Measurements from ENCODE around the gene RER1.

Gene RER1

DNA sequence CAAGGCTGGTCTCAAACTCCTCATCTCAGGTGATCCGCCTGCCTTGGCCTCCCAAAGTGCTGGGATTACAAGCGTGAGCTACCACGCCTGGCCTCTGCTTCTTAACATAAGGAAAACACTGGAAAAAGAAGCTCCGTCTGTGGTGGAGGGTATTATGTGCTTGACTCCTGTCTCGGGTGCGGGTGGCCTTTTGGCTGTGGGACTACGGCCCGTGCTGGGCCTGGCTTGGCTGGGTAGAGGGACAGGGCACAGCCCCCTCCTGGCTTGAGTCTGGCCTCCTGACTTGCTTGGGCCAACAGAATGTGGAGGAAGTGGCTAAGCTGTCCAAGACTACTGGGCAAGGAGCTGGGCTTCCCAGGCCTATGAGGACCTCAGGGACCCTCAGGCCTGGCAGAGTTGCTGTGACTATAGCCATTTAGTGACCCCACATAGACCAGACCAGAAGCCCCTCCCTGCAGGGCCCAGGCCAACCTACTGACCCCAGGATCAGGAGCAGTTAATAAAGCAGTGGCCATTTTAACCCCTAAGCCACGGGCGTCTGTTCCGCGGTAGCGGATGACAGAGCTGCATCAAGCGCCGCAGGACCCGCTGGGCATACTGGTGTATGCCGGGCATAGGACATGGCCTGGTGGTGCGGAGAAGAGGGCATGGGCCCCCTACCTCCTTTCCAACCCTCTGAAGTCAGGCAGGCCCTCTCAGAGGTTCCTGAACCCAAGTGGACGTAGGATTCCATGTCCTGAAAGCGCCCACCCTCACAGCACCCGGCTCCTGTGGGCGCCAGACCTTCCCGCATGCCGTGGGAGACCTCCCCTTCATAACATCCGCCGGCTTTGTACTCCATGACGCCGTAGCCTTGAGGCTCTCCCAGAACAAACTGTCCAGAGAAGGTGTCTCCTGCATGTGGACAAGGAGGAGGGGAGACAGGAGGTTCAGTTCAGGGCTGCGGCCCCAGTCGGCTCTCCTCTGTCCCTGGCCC lies 4.7 kb upstream of the RER1 start:
- DNase-seq (ENCODE audit: low spot score in 2 of 2) (no peak), ATAC-seq (ENCODE audit: low read depth) (no peak)
- H3K4me3 Mint-ChIP-seq: no peak overlapping the region
- no peaks in the 10 kb centered on the region for H3K9me3 Mint-ChIP-seq
- H3K36me3 Mint-ChIP-seq: no peaks in the 10 kb centered on the region
- peaks cover 14% of the 10 kb centered on the region for H3K4me1 Mint-ChIP-seq
- H3K27me3 Mint-ChIP-seq: no peaks in the 10 kb centered on the region
- no peak overlapping the region for H3K27ac Mint-ChIP-seq

DNA sequence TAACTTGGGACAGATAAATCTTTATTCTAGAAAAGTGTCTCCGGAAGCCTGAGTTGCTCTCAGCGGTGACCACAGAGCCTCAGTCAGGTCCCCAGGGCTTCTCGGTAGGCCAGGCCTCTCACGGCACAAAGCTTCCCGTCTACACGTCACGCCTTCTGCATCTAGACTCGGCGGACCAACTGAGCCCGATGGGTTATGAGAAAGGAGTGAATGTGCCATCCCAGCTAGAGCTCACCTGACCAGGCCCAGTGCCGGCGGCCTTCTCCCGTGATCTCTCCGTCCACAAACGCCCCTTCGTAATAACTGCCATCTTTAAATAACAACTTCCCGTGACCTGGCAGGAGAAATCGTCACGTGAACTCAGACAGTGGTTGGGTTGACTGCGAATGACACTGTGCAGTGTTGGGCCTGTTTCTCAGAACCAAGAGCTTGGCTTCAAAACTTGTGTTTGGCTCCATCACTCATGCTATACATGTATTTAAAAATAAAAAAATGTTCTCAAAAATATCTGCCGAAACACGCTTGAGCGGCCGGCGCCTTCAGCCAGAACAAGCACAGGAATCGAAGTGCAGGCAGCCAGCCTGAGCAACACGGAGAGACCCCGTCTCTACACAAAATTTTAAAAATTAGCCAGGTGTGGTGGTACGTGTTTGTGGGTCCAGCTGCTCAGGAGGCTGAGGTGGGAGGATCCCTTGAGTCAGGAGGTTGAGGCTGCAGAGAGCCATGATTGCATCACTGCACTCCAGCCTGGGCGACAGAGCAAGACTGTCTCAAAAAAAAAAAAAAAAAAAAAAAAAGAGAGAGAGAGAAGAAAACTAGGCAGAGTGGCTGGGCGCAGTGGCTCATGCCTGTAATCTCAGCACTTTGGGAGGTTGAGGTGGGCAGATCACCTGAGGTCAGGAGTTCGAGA lies 3.4 kb upstream of the RER1 start:
- ATAC-seq (ENCODE audit: low read depth): peak; percentile 13

DNA sequence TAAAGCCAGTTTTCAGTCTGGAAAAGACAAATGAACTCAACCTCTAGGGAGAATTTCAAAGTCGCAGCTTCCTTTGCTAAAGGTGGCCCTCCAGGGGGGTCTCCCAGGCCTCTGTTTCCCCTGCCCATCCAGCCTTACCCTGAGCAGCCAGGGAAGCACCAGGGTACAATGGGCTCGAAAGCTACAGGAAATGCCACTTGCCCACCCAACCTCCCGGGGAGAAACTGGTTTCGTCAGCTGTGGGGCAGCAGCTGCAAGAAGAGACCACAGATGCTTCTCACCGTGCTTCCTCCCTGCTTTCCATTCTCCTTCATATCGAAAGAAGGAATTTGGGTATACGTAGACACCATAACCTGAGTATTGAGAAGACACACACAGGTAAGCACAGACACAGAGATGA lies 2.0 kb upstream of the RER1 start:
- H3K4me3 Mint-ChIP-seq: peak overlapping the region; percentile 90
- peaks cover 32% of the 10 kb centered on the region for H3K4me1 Mint-ChIP-seq
- ATAC-seq (ENCODE audit: low read depth): no peak
- H3K36me3 Mint-ChIP-seq: peaks cover 7% of the 10 kb centered on the region
- H3K27me3 Mint-ChIP-seq: no peaks in the 10 kb centered on the region
- no peaks in the 10 kb centered on the region for H3K9me3 Mint-ChIP-seq
- no peak for DNase-seq (ENCODE audit: low spot score in 2 of 2)
- H3K27ac Mint-ChIP-seq: peak overlapping the region; percentile 11

More for the DNA sequence above, 3.4 kb upstream of the RER1 start:
- peaks cover 2% of the 10 kb centered on the region for H3K36me3 Mint-ChIP-seq
- H3K4me1 Mint-ChIP-seq: peaks cover 25% of the 10 kb centered on the region
- no peaks in the 10 kb centered on the region for H3K27me3 Mint-ChIP-seq
- DNase-seq (ENCODE audit: low spot score in 2 of 2): peak in 1 of 2 donors; percentile 31
- peak overlapping the region; percentile 81 for H3K4me3 Mint-ChIP-seq
- H3K9me3 Mint-ChIP-seq: no peaks in the 10 kb centered on the region
- H3K27ac Mint-ChIP-seq: peak overlapping the region; percentile 93

DNA sequence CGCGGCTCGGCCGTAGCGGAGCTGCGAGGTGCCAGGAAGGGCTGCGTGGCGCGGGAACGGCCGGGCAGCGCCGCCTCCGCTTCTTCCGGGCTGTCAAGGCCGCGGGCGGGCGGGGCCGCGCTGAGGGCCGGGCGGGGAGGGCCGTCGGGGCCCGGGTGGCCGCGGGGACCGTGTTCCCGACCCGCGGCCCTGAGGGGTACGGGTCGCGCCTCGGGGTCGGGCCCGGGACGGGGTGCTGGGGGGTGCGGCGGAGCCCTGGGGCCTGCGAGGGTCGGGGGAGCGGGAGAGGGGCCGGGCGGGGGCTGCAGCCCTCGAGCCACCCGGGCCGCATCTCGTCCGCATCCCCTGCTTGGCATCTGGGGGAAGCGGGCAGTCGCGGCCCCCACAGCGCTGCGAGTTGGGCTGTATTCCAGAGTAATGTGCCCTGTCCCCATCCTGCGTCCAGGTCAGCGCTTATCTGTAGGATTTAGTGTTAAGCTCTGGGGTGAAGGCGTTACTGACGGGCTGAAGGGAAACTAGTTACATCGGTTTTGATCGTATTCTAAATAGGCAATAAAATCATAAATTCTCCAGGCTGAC lies 379 bp downstream of the RER1 start:
- DNase-seq (ENCODE audit: low spot score in 2 of 2) (no peak), ATAC-seq (ENCODE audit: low read depth) (peak; percentile 3)
- Mint-ChIP-seq H3K4me3 (peak overlapping the region; percentile 90), H3K36me3 (peaks cover 7% of the 10 kb centered on the region), H3K9me3 (no peaks in the 10 kb centered on the region), H3K27me3 (no peaks in the 10 kb centered on the region), H3K4me1 (peaks cover 36% of the 10 kb centered on the region), H3K27ac (peak overlapping the region; percentile 91)

- Mint-ChIP-seq H3K36me3 (peaks cover 7% of the 10 kb centered on the region), H3K9me3 (no peaks in the 10 kb centered on the region), H3K4me1 (peaks cover 36% of the 10 kb centered on the region), H3K4me3 (peak overlapping the region; percentile 76), H3K27me3 (no peaks in the 10 kb centered on the region), H3K27ac (peak overlapping the region; percentile 72)
- ATAC-seq (ENCODE audit: low read depth) (no peak), DNase-seq (ENCODE audit: low spot score in 2 of 2) (no peak)
Measured at GRCh38 chr1:2392686-2393085, 1.0 kb downstream of the RER1 start.

DNA sequence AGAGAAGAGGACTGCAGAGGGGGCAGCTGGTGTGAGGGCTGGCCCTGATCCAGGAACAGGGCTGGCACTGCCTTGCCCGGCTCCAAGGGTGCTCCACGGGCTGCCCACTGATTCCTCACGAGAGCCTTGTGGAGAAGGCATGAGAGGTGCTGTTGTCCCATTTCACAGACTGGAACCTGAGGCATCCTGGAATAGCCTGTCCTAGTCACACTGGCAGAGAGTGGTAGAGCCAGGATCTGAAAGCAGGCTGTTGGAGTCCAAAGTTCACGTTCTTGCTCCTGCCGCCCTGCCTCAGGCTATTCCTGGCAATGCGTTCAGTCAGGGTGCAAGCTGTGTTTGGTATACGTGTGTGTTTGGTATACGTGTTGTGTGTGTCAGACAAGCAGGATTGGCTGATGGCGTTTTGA lies 1.8 kb downstream of the RER1 start:
- H3K4me3 Mint-ChIP-seq: peak overlapping the region; percentile 11
- DNase-seq (ENCODE audit: low spot score in 2 of 2) (no peak), ATAC-seq (ENCODE audit: low read depth) (no peak)
- peaks cover 34% of the 10 kb centered on the region for H3K4me1 Mint-ChIP-seq
- H3K9me3 Mint-ChIP-seq: no peaks in the 10 kb centered on the region
- peak overlapping the region; percentile 72 for H3K27ac Mint-ChIP-seq
- H3K36me3 Mint-ChIP-seq: peaks cover 7% of the 10 kb centered on the region
- H3K27me3 Mint-ChIP-seq: no peaks in the 10 kb centered on the region

- Mint-ChIP-seq H3K36me3 (peaks cover 7% of the 10 kb centered on the region), H3K4me3 (no peak overlapping the region), H3K27ac (peak overlapping the region; percentile 72), H3K9me3 (no peaks in the 10 kb centered on the region), H3K27me3 (no peaks in the 10 kb centered on the region), H3K4me1 (peaks cover 34% of the 10 kb centered on the region)
- DNase-seq (ENCODE audit: low spot score in 2 of 2): no peak
- ATAC-seq (ENCODE audit: low read depth): no peak
Measured at GRCh38 chr1:2394220-2394619, 2.6 kb downstream of the RER1 start.

DNA sequence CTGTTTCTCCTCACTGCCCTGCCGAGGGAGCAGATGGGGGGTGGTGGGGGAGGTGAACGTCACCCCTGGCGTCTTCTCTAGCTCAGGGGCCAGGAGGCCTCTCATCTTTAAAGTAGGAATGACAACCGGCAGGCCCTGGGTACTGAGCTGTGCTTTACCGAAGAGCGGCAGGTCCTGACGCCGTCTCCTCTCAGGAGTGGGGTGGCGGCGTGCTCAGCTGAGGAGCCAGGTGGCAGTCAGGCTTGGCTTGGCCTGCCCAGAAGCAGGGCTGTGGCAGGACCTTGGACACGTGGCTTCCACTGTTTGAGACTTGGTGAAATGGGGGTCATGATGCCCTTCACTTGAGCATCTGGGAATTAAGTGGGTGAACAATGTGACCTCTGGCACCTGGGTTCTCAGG lies 3.1 kb downstream of the RER1 start:
- H3K4me3 Mint-ChIP-seq: no peak overlapping the region
- peaks cover 34% of the 10 kb centered on the region for H3K4me1 Mint-ChIP-seq
- ATAC-seq (ENCODE audit: low read depth) (no peak), DNase-seq (ENCODE audit: low spot score in 2 of 2) (no peak)
- no peaks in the 10 kb centered on the region for H3K27me3 Mint-ChIP-seq
- no peaks in the 10 kb centered on the region for H3K9me3 Mint-ChIP-seq
- H3K27ac Mint-ChIP-seq: no peak overlapping the region
- peaks cover 7% of the 10 kb centered on the region for H3K36me3 Mint-ChIP-seq

GRCh38 chr1:2395245-2395644 lies 3.6 kb downstream of the RER1 start:
- Mint-ChIP-seq H3K4me3 (no peak overlapping the region), H3K36me3 (peaks cover 7% of the 10 kb centered on the region), H3K4me1 (peaks cover 30% of the 10 kb centered on the region)

GRCh38 chr1:2396059-2396458 lies 4.4 kb downstream of the RER1 start:
- Mint-ChIP-seq H3K36me3 (peaks cover 10% of the 10 kb centered on the region), H3K27ac (no peak overlapping the region), H3K4me1 (peaks cover 31% of the 10 kb centered on the region), H3K4me3 (no peak overlapping the region), H3K9me3 (no peaks in the 10 kb centered on the region), H3K27me3 (no peaks in the 10 kb centered on the region)
- DNase-seq (ENCODE audit: low spot score in 2 of 2) (no peak), ATAC-seq (ENCODE audit: low read depth) (no peak)

More at GRCh38 chr1:2395245-2395644, 3.6 kb downstream of the RER1 start:
- DNase-seq (ENCODE audit: low spot score in 2 of 2) (no peak), ATAC-seq (ENCODE audit: low read depth) (no peak)
- H3K27ac Mint-ChIP-seq: no peak overlapping the region
- no peaks in the 10 kb centered on the region for H3K27me3 Mint-ChIP-seq
- H3K9me3 Mint-ChIP-seq: no peaks in the 10 kb centered on the region

- no peaks in the 10 kb centered on the region for H3K9me3 Mint-ChIP-seq
- H3K36me3 Mint-ChIP-seq: peaks cover 12% of the 10 kb centered on the region
- H3K27me3 Mint-ChIP-seq: no peaks in the 10 kb centered on the region
- ATAC-seq (ENCODE audit: low read depth) (no peak), DNase-seq (ENCODE audit: low spot score in 2 of 2) (no peak)
- peaks cover 31% of the 10 kb centered on the region for H3K4me1 Mint-ChIP-seq
- H3K4me3 Mint-ChIP-seq: no peak overlapping the region
- no peak overlapping the region for H3K27ac Mint-ChIP-seq
Measured at GRCh38 chr1:2396476-2396875, 4.8 kb downstream of the RER1 start.

- no peak for DNase-seq (ENCODE audit: low spot score in 2 of 2)
Measured at GRCh38 chr1:2397007-2397679, 5.5 kb downstream of the RER1 start.

GRCh38 chr1:2398871-2399270 lies 7.2 kb downstream of the RER1 start:
- H3K27me3 Mint-ChIP-seq: no peaks in the 10 kb centered on the region
- no peaks in the 10 kb centered on the region for H3K9me3 Mint-ChIP-seq
- H3K4me1 Mint-ChIP-seq: peaks cover 14% of the 10 kb centered on the region
- no peak overlapping the region for H3K4me3 Mint-ChIP-seq
- H3K27ac Mint-ChIP-seq: no peak overlapping the region
- no peak for ATAC-seq (ENCODE audit: low read depth)
- DNase-seq (ENCODE audit: low spot score in 2 of 2): no peak
- peaks cover 13% of the 10 kb centered on the region for H3K36me3 Mint-ChIP-seq

More at GRCh38 chr1:2397007-2397679, 5.5 kb downstream of the RER1 start:
- H3K4me3 Mint-ChIP-seq: no peak overlapping the region
- ATAC-seq (ENCODE audit: low read depth): no peak
- no peaks in the 10 kb centered on the region for H3K27me3 Mint-ChIP-seq
- H3K4me1 Mint-ChIP-seq: peaks cover 31% of the 10 kb centered on the region
- no peaks in the 10 kb centered on the region for H3K9me3 Mint-ChIP-seq
- H3K27ac Mint-ChIP-seq: no peak overlapping the region
- H3K36me3 Mint-ChIP-seq: peaks cover 16% of the 10 kb centered on the region

All from memory B cell (primary cell).